ENCODE data around the gene RTL10.
A peak's percentile ranks its signal among the peaks of the same experiment; 100 is the strongest.

RTL10 gene

GRCh38 chr22:19859861-19860510, 5.3 kb upstream of the RTL10 start:
- no peak for DNase-seq

GRCh38 chr22:19857382-19857781, 2.7 kb upstream of the RTL10 start:
- no peak for DNase-seq

DNA sequence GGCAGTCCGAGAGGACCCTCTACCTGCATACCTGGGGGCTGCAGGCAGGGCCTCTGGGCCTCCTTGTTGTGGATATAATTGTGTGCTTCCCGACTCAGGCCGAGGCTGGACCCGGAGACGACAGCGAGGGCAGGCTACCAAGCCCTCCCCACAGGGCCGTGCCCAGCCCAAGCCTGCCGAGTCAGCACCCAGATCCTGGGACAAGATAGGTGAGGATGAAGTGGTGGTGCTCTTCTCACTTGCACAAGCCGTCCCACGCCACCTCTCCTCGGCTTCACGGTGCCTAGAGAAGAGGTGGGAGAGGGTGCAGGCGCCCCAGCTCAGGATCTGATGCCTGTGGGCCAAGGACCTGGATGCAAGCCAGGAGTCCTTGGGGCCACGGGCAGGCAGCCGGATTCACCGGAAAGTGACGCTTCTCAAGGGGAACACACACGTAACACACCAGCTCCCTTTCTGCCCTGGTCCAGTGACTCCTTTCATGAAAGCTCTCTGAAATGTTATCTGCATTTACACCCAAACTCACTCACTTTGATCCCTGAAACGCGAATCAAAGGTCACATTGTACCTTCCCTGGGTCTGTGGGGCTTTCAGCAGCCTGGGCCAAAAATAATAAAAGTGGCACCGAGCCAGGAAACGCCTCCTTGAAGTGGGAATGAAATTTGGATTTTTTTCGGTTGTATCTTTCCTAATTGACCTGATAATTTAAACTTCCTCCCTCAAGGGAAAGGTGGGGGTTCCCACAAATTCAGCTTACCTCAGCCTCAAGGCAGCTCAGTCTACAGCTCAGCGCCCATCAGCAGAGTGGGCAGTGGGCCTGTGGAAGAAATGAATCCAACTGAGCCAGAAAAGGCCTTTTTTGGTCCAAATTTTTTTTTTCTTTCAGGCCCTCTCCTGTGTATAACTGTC, 1.1 kb upstream of the RTL10 start:
- no peak for DNase-seq

DNA sequence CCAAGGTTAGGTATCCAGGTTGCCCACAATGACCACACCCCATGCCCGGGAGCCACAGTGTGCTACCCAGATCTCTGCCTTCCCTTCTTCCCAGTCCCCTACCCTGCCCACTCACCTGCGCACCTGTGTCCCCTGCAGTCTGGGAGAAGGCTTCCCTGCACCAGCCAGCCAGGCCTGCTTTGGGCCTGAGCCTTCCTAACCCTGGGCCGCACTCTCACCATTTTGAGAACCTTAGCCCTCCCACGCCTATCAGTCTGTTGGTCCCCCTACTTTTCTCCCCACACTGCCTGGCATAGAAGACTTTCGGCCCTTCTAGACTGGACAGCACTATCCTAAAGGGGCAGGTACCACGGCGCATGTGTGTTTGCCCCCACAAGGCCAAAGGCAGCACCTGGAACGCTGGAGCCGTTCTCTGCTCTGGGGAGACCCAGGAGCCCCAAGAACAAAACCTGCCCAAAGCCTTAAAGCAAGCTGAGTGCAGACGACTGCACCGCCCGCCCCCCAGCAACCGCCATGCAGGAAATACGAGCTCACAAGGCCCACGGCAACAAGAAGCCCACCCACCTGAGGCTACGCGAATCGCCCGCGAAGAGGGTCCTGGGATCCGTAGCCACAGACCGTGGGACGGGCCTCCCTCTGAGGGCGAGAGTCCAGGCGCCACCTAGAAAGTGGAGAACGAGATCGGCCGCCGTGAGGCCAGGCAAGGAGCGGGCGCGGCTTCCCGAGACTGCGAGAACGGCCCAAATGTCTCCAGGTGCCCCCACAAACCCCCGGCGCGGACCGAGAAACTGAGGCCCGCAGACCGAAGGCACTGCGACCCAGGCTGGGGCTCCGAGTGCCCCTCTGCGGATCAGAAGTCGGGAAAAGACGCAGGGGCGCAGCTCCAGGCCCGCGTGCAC, 546 bp downstream of the RTL10 start:
- no peak for DNase-seq

DNA sequence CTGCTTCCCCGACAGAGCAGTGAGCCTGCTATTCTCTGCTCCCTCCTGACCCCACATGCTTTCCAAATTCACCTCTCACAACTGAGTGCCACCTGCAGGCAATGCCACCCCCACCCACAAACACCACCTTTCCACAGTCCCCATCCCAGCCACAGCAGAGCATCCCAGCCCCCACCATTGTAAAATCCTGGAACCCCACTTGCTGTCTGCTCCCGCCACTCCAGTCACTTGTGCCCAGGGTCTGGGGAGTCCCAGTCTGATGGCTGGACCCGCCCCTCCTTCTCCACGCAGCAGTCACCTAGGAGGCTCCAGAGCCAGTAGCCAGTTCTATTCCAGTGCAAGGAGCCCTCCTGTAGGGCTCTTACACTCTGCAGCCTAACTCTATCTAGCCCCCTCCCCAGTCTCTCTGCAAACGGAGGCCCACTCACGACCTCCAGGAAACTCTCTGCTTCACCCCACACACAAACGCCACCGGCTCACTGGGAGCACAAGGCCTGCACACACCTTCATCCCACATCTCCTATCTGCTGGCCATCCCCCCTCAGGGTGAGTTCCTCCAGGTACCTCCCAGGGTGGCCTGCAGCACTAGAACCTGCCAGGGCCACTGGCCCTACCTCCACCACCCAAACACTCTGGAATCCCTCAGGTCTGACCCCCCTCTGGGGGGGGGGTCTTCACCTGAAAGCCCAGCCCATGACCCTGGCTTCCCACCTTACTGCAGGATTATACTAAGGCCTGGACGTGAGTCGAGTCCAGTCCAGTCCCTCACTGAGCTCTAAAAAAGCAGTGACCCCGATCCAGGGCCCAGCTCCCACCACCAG, 1.4 kb downstream of the RTL10 start:
- DNase-seq = no peak

DNA sequence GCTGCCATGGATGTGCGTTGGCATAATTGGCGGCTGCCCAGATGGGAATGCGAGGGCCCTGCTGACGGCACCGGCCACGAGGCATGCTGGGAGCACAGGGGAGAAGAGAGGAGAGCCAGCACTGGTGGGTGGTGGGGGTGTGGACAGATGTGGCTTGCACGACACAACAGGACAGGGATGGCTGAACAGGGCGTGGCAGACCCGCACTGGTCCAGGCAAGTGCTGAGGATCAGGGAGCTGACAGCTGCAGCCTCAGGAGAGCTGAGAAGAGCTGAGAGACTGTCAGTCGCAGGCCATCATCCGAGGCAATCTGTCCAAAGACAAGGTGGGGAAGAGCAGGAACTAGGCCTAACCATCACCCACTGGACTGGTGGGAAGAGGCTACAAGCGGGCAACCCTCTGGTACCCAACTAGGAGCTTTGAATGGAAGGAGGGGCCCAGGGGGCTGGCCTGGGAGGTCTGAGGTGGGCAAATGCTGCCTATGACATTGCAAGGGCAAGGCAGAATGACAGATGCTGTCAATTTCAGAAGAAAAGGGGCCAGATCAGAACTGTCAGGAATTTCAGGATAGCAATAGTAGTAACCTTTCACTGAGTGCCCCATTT, 2.4 kb downstream of the RTL10 start:
- no peak for DNase-seq

GRCh38 chr22:19851291-19852176, 3.1 kb downstream of the RTL10 start:
- DNase-seq = no peak

DNA sequence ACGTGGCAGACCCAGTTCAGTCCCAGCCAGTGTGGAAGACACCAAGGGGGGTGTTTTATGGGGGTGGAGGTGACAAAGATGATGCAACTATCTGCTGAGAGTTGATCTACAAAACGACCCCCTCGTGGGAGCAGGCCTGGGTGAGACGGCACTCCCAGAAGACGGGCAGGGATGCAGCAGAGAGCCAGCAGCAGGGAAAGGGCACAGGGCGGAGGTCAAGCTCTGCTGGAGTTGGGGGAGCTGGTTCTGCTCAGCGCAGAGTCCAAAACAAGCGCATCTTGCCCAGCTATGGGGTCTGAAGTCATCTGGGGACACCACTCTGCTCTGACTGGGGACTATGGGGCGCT, 3.9 kb downstream of the RTL10 start:
- DNase-seq = no peak

- DNase-seq = no peak
These were observed 4.6 kb downstream of the RTL10 start for GRCh38 chr22:19849835-19850762.

DNA sequence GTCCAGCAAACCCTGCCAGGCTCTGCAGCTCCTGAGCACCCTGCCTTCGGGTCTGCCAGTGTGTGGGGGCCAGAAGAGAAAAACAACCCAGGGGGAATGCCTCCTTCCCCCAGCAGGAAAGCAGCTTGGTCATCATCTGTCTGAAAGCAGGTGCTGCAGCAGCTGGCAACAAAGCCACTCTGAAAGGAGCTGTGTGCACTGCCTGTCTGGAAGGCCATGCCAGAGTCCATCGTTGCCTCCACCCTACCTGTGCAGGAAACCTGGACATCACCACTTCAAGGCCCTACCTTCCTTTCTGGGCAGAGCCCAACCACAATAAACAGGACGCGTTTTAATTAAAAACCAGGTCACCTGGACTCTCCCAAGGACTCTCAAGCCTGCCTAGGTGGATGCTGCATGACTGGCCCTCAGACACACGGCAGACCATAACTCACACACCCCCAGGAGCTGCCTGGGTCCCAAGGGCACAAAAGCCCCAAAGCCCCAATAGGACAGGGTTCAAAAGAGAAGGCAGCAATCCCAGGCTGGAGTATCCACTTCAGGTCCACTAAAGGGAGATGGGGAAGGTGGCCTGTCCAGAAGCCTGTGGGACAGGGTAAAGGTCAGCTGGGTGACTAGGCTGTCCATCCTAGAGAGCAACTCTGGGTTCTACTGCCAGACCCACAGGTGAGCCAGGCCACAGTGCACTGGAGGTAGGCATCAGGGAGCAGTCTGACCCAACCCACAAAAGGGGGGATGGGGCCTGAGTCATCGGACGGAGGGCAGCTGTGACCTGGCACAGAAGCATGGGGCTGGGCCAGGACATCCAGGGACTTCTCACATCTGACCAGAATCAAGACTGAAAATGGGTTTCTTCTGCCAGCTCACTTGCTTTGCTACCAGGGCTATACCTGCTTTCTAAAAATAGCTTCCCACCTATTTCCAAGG, 6.1 kb downstream of the RTL10 start:
- no peak for DNase-seq

GRCh38 chr22:19847345-19847632, 7.4 kb downstream of the RTL10 start:
- no peak for DNase-seq

DNA sequence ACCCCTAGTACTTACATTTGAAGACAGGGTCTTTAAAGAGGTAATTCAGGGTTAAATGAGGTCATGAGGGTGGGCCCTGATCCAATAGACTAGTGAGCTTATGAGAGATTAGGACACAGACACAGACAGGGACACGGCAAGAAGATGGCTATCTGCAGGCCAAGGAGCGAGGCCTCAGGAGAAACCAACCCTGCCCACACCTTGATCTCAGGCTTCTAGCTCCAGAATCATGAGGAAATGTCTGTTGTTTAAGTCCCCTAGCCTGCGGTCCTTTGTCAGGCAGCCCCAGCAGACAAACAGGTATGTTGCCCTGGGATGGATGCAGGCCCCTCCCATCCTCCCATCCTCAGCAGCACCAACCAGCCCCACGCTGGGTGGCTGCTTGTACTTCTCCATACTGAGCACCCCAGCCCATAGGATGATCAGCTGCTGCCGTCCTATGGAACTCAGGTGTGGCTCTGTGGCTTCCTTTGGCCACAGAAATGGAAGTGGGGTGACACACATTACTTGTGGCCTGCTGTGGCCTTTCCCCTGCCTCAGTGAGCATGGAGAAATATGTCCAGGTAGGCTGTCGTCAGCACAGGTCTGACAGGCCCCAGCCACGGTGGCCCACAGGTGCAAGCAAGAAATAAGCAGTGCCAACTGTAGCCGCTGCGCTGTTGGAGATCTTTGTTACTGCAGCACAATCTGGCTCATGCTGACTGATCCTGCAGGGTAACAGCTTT, 7.9 kb downstream of the RTL10 start:
- no peak for DNase-seq

- DNase-seq = no peak
These were observed 9.5 kb downstream of the RTL10 start for GRCh38 chr22:19845054-19845722.

GRCh38 chr22:19844377-19845053, 10.2 kb downstream of the RTL10 start:
- DNase-seq = peak in 1 of 2 experiments; percentile 2

DNA sequence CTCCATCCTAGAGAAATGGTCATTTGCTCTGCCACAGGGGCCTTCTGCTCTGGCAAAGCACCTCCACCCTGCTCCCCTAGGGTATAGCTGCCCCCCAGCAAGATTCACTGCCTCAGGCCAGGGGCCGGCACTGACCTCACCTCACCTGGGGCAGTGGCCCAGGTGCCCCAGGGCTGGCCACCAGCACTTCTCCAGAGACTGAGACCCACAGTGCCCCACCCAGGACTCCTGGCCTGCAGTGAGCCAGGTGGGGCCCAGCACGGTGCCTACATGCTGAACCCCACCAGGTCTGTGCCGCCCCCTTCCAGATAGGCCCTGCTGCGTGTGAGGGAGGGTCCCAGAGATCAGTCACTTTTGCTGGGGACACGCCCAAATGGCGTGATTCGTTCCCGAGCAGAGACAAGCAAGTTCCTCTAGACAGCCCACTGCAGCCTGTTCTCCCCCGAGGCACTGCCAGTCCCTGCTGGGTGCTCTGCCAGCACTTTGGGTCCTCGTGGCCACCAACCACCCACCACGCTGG, 10.8 kb downstream of the RTL10 start:
- DNase-seq = no peak

- DNase-seq = no peak
These were observed 11.4 kb downstream of the RTL10 start for GRCh38 chr22:19843107-19843856.

Measured in cerebellar nuclear complex (tissue), 1 donor.